GM19193 (cell line): ENCODE measurements around the gene KCNC3.

Source experiments
- POLR2A ChIP-seq: IDR thresholded peaks from 4 replicates; pipeline ENCODE4 v1.6.1; 2011; ENCODE audit not compliant: insufficient read depth, insufficient read length; ENCODE audit errors: extremely low read depth

The KCNC3 gene

GRCh38 chr19:50322931-50323781, 6.0 kb downstream of the KCNC3 start:
- TF ChIP-seq POLR2A, result no peak

- no peak for TF ChIP-seq POLR2A
These were observed 6.9 kb downstream of the KCNC3 start for GRCh38 chr19:50322234-50322633.

- no peak for TF ChIP-seq POLR2A
These were observed 7.3 kb downstream of the KCNC3 start for GRCh38 chr19:50321831-50322230.

GRCh38 chr19:50320596-50320995, 8.6 kb downstream of the KCNC3 start:
- no peak for TF ChIP-seq POLR2A

GRCh38 chr19:50320051-50320450, 9.1 kb downstream of the KCNC3 start:
- no peak for TF ChIP-seq POLR2A

- TF ChIP-seq POLR2A, result no peak
These were observed 10.0 kb downstream of the KCNC3 start for GRCh38 chr19:50319156-50319555.

- no peak for TF ChIP-seq POLR2A
These were observed 10.7 kb downstream of the KCNC3 start for GRCh38 chr19:50318438-50318837.

GRCh38 chr19:50317115-50317514, 12.1 kb downstream of the KCNC3 start:
- no peak for TF ChIP-seq POLR2A

- no peak for TF ChIP-seq POLR2A
These were observed 13.3 kb downstream of the KCNC3 start for GRCh38 chr19:50315773-50316448.

GRCh38 chr19:50314724-50315708, 14.2 kb downstream of the KCNC3 start:
- no peak for TF ChIP-seq POLR2A

- TF ChIP-seq POLR2A, result no peak
These were observed 15.2 kb downstream of the KCNC3 start for GRCh38 chr19:50313812-50314536.

- TF ChIP-seq POLR2A, result no peak
These were observed 16.0 kb downstream of the KCNC3 start for GRCh38 chr19:50312967-50313811.
